CD4-positive, CD25-positive, alpha-beta regulatory T cell (primary cell): Measurements from ENCODE around the gene TBR1. TPM values are rescaled to one million over a fixed set of nuclear protein-coding genes. Genes with fewer than 3 reads are reported as not detected.

Source experiments
- ATAC-seq, 2 donors: fragments of 150-1000 bp; cut with Tn5 transposase; one replicate each; pipeline ENCODE4 v1.10.0; 2021; ENCODE audit warnings: low read depth in 2 of 2, moderate number of reproducible peaks in 2 of 2, moderate library complexity in 1 of 2
- DNase-seq, 3 donors: peaks; one replicate each; pipeline versions ENCODE4 v3.0.0 to v3.0.0-alpha.2; 2012 to 2022; ENCODE audit warnings: mixed read lengths in 1 of 3
- H3K27ac ChIP-seq: one replicate; pipeline ENCODE4 v1.7.0; 2013; ENCODE audit warnings: mild to moderate bottlenecking, low read length; ENCODE audit not compliant: insufficient read depth, poor library complexity, severe bottlenecking
- H3K27me3 ChIP-seq: one replicate; pipeline ENCODE4 v1.7.0; 2013; ENCODE audit warnings: low read length; ENCODE audit not compliant: control insufficient read depth, insufficient read depth
- H3K36me3 ChIP-seq: one replicate; pipeline ENCODE4 v1.7.0; 2013; ENCODE audit warnings: mild to moderate bottlenecking, low read length, moderate library complexity; ENCODE audit not compliant: control insufficient read depth, insufficient read depth
- H3K4me1 ChIP-seq: 2 replicates; pipeline ENCODE4 v1.7.0; 2013; ENCODE audit warnings: mild to moderate bottlenecking, low read length; ENCODE audit not compliant: insufficient read depth, control insufficient read depth, poor library complexity, severe bottlenecking
- H3K4me3 ChIP-seq: one replicate; pipeline ENCODE4 v1.7.0; 2013; ENCODE audit warnings: low read depth, mild to moderate bottlenecking, low read length, moderate library complexity
- H3K9me3 ChIP-seq, 2 experiments: 1 replicate in 1 of 2; 2 replicates in 1 of 2; pipeline ENCODE4 v1.7.0; 2013; ENCODE audit warnings: low read length in 2 of 2, mild to moderate bottlenecking in 1 of 2, moderate library complexity in 1 of 2; ENCODE audit not compliant: control insufficient read depth in 2 of 2
- H3K27ac Mint-ChIP-seq, 3 donors: one replicate each; pipeline ENCODE4 v1.8.0; 2020 to 2022; ENCODE audit warnings: mild to moderate bottlenecking in 3 of 3, mixed read lengths in 3 of 3, moderate library complexity in 2 of 3
- H3K27me3 Mint-ChIP-seq: one replicate; pipeline ENCODE4 v1.8.0; 2022; ENCODE audit warnings: mild to moderate bottlenecking, mixed read lengths
- H3K36me3 Mint-ChIP-seq: one replicate; pipeline ENCODE4 v1.8.0; 2020; ENCODE audit warnings: mixed read lengths
- H3K4me1 Mint-ChIP-seq, 4 donors: one replicate each; pipeline ENCODE4 v1.8.0; 2020 to 2022; ENCODE audit warnings: mixed read lengths in 4 of 4, mild to moderate bottlenecking in 1 of 4
- H3K4me3 Mint-ChIP-seq, 4 donors: one replicate each; pipeline ENCODE4 v1.8.0; 2020 to 2022; ENCODE audit warnings: mild to moderate bottlenecking in 4 of 4, mixed read lengths in 4 of 4, moderate library complexity in 3 of 4
- H3K9me3 Mint-ChIP-seq, 7 donors: one replicate each; pipeline ENCODE4 v1.8.0; 2020 to 2022; ENCODE audit warnings: mixed read lengths in 7 of 7, mild to moderate bottlenecking in 3 of 7, moderate library complexity in 2 of 7
- polyA plus RNA-seq, 4 donors: library from polyadenylated mRNA; unstranded; fragments of 300-500 nt; fragmentation: Illumina TruSeq; gene quantifications; one replicate each; pipeline ENCODE4 v1.2.3, GENCODE V29; 2021
- total RNA-seq: library from RNA; stranded (reverse); gene quantifications from one replicate; pipeline ENCODE4 v1.2.3, GENCODE V29; 2022

TBR1 gene
- total RNA-seq (0.32 TPM), polyA plus RNA-seq (not detected)

GRCh38 chr2:161415987-161416707, at the start of gene TBR1:
Gene TBR1, plus strand, starts transcription at chr2:161416297. Its CDS starts 114 bp downstream, at chr2:161416411.
- Mint-ChIP-seq H3K9me3 (peaks cover 0 to 2% (median 0%) of the 10 kb centered on the region in 7 donors), H3K4me1 (peaks cover 10 to 55% (median 39%) of the 10 kb centered on the region in 4 donors)
- peak in 1 of 3 donors; percentile 40 for DNase-seq

GRCh38 chr2:161367675-161368074, 48.4 kb upstream of the TBR1 start:
- H3K9me3 Mint-ChIP-seq: peaks cover 0 to 5% (median 3%) of the 10 kb centered on the region in 7 donors
- no peak for DNase-seq
- H3K4me1 Mint-ChIP-seq: peaks cover 0 to 12% (median 4%) of the 10 kb centered on the region in 4 donors
- Histone ChIP-seq H3K4me1 (no peaks in the 10 kb centered on the region), H3K9me3 (peaks cover 3 to 4% of the 10 kb centered on the region in 2 experiments), H3K27ac (no peak overlapping the region), H3K27me3 (no peaks in the 10 kb centered on the region), H3K36me3 (peaks cover 25% of the 10 kb centered on the region), H3K4me3 (no peak overlapping the region)
- H3K36me3 Mint-ChIP-seq: peaks cover 37% of the 10 kb centered on the region
- peaks cover 4% of the 10 kb centered on the region for H3K27me3 Mint-ChIP-seq
- H3K4me3 Mint-ChIP-seq: no peak overlapping the region
- no peak overlapping the region for H3K27ac Mint-ChIP-seq
- ATAC-seq: no peak

More at GRCh38 chr2:161415987-161416707, at the start of gene TBR1:
- peak within 1 kb of the TSS; percentile 74 for H3K4me3 ChIP-seq
- Mint-ChIP-seq H3K4me3 (peak within 1 kb of the TSS; percentile 49 to 88 (median 67)), H3K27me3 (peaks cover 70% of the 10 kb centered on the region), H3K36me3 (peaks cover 9% of the 10 kb centered on the region), H3K27ac (peak within 1 kb of the TSS in 1 of 3 donors; percentile 6)
- H3K27me3 ChIP-seq: peaks cover 30% of the 10 kb centered on the region
- no peaks in the 10 kb centered on the region for H3K36me3 ChIP-seq
- no peaks in the 10 kb centered on the region for H3K9me3 ChIP-seq
- H3K27ac ChIP-seq: no peak within 1 kb of the TSS
- H3K4me1 ChIP-seq: peaks cover 43% of the 10 kb centered on the region
- no peak for ATAC-seq

- H3K4me3 Mint-ChIP-seq: no peak overlapping the region
- no peaks in the 10 kb centered on the region for H3K4me1 ChIP-seq
- H3K27ac Mint-ChIP-seq: no peak overlapping the region
- no peak for ATAC-seq
- peaks cover 34% of the 10 kb centered on the region for H3K36me3 Mint-ChIP-seq
- H3K4me3 ChIP-seq: no peak overlapping the region
- peaks cover 0 to 12% (median 4%) of the 10 kb centered on the region in 4 donors for H3K4me1 Mint-ChIP-seq
- H3K27me3 Mint-ChIP-seq: peaks cover 4% of the 10 kb centered on the region
- H3K9me3 ChIP-seq: no peaks in the 10 kb centered on the region
- H3K36me3 ChIP-seq: peaks cover 28% of the 10 kb centered on the region
- no peak overlapping the region for H3K27ac ChIP-seq
- H3K27me3 ChIP-seq: no peaks in the 10 kb centered on the region
- DNase-seq: no peak
- peaks cover 0 to 1% (median 0%) of the 10 kb centered on the region in 7 donors for H3K9me3 Mint-ChIP-seq
These were observed 46.8 kb upstream of the TBR1 start for GRCh38 chr2:161369311-161369710.

GRCh38 chr2:161370981-161371380, 45.1 kb upstream of the TBR1 start:
- no peak for ATAC-seq
- H3K27ac ChIP-seq: no peak overlapping the region
- H3K36me3 ChIP-seq: peaks cover 28% of the 10 kb centered on the region
- peaks cover 0 to 5% (median 2%) of the 10 kb centered on the region in 4 donors for H3K4me1 Mint-ChIP-seq
- H3K36me3 Mint-ChIP-seq: peaks cover 39% of the 10 kb centered on the region
- H3K9me3 Mint-ChIP-seq: no peaks in the 10 kb centered on the region
- H3K4me1 ChIP-seq: no peaks in the 10 kb centered on the region
- no peak for DNase-seq
- H3K9me3 ChIP-seq: no peaks in the 10 kb centered on the region
- H3K4me3 Mint-ChIP-seq: no peak overlapping the region
- peaks cover 4% of the 10 kb centered on the region for H3K27me3 Mint-ChIP-seq
- H3K27me3 ChIP-seq: no peaks in the 10 kb centered on the region
- H3K4me3 ChIP-seq: no peak overlapping the region
- peak overlapping the region in 1 of 3 donors; percentile 14 for H3K27ac Mint-ChIP-seq

GRCh38 chr2:161371869-161372268, 44.2 kb upstream of the TBR1 start:
- Mint-ChIP-seq H3K4me3 (no peak overlapping the region), H3K27me3 (peaks cover 4% of the 10 kb centered on the region), H3K27ac (no peak overlapping the region), H3K36me3 (peaks cover 38% of the 10 kb centered on the region), H3K9me3 (no peaks in the 10 kb centered on the region), H3K4me1 (peaks cover 0 to 5% (median 1%) of the 10 kb centered on the region in 4 donors)
- no peaks in the 10 kb centered on the region for H3K4me1 ChIP-seq
- DNase-seq (no peak), ATAC-seq (no peak)
- no peak overlapping the region for H3K27ac ChIP-seq
- no peaks in the 10 kb centered on the region for H3K9me3 ChIP-seq
- no peak overlapping the region for H3K4me3 ChIP-seq
- H3K27me3 ChIP-seq: no peaks in the 10 kb centered on the region
- H3K36me3 ChIP-seq: peaks cover 30% of the 10 kb centered on the region

GRCh38 chr2:161373942-161374341, 42.2 kb upstream of the TBR1 start:
- H3K27me3 Mint-ChIP-seq: peaks cover 4% of the 10 kb centered on the region
- no peaks in the 10 kb centered on the region for H3K4me1 ChIP-seq
- H3K9me3 Mint-ChIP-seq: no peaks in the 10 kb centered on the region
- no peaks in the 10 kb centered on the region for H3K27me3 ChIP-seq
- H3K27ac Mint-ChIP-seq: no peak overlapping the region
- DNase-seq (no peak), ATAC-seq (no peak)
- no peaks in the 10 kb centered on the region for H3K9me3 ChIP-seq
- H3K4me1 Mint-ChIP-seq: peaks cover 0 to 5% (median 1%) of the 10 kb centered on the region in 4 donors
- no peak overlapping the region for H3K27ac ChIP-seq
- no peak overlapping the region for H3K4me3 ChIP-seq
- H3K36me3 ChIP-seq: peaks cover 28% of the 10 kb centered on the region
- H3K36me3 Mint-ChIP-seq: peaks cover 30% of the 10 kb centered on the region
- H3K4me3 Mint-ChIP-seq: no peak overlapping the region

GRCh38 chr2:161374446-161374845, 41.7 kb upstream of the TBR1 start:
- no peaks in the 10 kb centered on the region for H3K4me1 ChIP-seq
- H3K9me3 ChIP-seq: no peaks in the 10 kb centered on the region
- peaks cover 27% of the 10 kb centered on the region for H3K36me3 Mint-ChIP-seq
- H3K9me3 Mint-ChIP-seq: no peaks in the 10 kb centered on the region
- no peaks in the 10 kb centered on the region for H3K27me3 ChIP-seq
- no peak overlapping the region for H3K27ac Mint-ChIP-seq
- no peak overlapping the region for H3K4me3 Mint-ChIP-seq
- no peak for DNase-seq
- peaks cover 0 to 5% (median 4%) of the 10 kb centered on the region in 4 donors for H3K4me1 Mint-ChIP-seq
- ATAC-seq: no peak
- H3K27ac ChIP-seq: no peak overlapping the region
- H3K4me3 ChIP-seq: no peak overlapping the region
- H3K36me3 ChIP-seq: peaks cover 28% of the 10 kb centered on the region
- H3K27me3 Mint-ChIP-seq: peaks cover 4% of the 10 kb centered on the region

- peaks cover 8% of the 10 kb centered on the region for H3K36me3 Mint-ChIP-seq
- H3K4me3 Mint-ChIP-seq: no peak overlapping the region
- DNase-seq (no peak), ATAC-seq (no peak)
- no peaks in the 10 kb centered on the region for H3K9me3 ChIP-seq
- no peaks in the 10 kb centered on the region for H3K27me3 Mint-ChIP-seq
- H3K27ac Mint-ChIP-seq: no peak overlapping the region
- H3K36me3 ChIP-seq: peaks cover 4% of the 10 kb centered on the region
- no peaks in the 10 kb centered on the region for H3K27me3 ChIP-seq
- no peaks in the 10 kb centered on the region for H3K9me3 Mint-ChIP-seq
- no peak overlapping the region for H3K4me3 ChIP-seq
- H3K4me1 ChIP-seq: peaks cover 4% of the 10 kb centered on the region
- H3K4me1 Mint-ChIP-seq: peaks cover 8 to 18% (median 10%) of the 10 kb centered on the region in 4 donors
- H3K27ac ChIP-seq: no peak overlapping the region
These were observed 36.4 kb upstream of the TBR1 start for GRCh38 chr2:161379740-161380139.
